IPS-18c (cell line): Measurements from ENCODE around the gene F7.

Experiments used
- H3K4me3 ChIP-seq: 2 replicates; pipeline ENCODE4 v1.7.0; 2013; ENCODE audit warnings: low read depth, mild to moderate bottlenecking, low read length, moderate library complexity; ENCODE audit not compliant: insufficient read depth
- H3K9me3 ChIP-seq: one replicate; pipeline ENCODE4 v1.6.1; 2013; ENCODE audit warnings: mild to moderate bottlenecking, low read length, moderate library complexity; ENCODE audit not compliant: control insufficient read depth, insufficient read depth

The F7 gene

DNA sequence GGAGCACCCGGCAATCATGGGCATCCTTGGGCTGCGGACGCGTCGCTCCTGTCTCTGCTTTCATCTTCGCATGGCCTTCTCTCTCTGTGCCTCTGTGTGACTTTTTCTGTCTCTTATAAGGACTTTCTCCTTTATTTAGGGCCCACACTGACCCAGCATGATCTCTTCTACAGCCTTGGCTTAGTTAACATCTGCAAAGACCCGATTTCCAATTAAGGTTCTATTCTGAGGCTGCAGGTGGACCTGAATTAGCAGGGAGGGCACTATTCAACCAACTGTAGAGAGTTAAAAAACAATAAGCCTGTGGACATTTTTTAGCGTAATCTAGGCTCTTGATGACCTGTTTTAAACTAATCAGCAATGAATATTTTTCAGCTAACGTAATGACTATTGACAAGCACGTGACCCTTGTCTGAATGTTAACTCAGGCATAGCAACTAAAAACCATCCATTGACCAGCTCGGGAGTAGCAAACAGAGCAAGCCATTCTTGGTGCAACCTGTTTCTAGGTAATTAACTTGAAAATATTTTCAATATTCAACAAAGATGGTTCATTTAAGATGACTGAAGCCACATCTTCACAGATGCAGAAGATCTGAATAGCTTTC, 32.2 kb downstream of the F7 start:
- H3K9me3 ChIP-seq = no peaks in the 10 kb centered on the region
- H3K4me3 ChIP-seq = no peak overlapping the region

DNA sequence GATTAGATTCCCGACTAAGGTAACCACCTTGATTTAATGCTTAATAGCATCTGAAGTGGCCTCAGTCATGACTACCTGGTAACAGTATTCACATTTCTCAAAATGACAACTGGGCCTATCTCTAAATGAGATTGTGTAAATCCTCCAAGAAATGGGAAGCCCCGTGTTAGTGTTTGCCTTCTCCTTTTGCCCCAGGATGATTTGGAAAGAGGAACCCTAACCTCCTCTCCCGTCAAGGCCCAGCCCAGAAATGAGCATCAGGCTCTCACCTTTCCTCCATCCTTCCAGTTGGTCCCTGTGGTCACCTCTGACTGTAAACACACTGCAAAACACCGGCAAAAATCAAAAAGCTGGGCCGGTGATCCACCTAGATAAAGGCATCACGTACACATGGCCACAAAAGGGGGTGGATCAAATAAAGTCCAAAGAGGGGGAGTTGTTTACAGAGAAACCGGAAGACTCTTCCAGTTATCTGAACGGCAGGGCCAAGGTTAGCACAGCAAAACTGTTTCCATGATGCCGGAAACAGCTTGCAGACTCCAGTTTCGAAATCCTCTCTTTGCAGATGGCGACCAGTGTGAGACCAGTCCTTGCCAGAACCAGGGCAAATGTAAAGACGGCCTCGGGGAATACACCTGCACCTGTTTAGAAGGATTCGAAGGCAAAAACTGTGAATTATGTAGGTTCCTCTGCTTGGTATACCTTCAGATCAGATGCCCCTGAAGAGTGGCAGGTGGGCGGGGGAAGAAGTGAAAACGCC, 33.4 kb downstream of the F7 start:
- Histone ChIP-seq H3K9me3 (no peaks in the 10 kb centered on the region), H3K4me3 (no peak overlapping the region)

DNA sequence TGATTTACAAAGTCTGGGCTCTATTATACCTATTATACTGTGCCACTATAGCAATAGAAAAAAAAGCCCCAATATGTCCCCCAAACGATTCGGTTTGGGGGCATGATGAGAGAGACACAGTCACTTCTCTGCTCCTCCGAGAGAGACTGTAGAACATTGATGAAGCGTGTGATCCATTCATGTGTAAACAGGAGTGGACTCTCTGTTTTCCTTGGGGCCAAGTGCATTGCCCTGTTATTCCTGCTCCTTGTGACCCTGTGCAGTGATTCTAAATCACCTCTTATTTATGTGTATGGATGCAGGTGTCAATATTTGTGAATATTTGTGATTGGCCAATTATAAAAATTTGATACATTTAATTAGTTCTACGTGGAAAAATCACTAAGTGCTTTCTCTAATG, 34.0 kb downstream of the F7 start:
- no peak overlapping the region for H3K4me3 ChIP-seq
- H3K9me3 ChIP-seq = no peaks in the 10 kb centered on the region

DNA sequence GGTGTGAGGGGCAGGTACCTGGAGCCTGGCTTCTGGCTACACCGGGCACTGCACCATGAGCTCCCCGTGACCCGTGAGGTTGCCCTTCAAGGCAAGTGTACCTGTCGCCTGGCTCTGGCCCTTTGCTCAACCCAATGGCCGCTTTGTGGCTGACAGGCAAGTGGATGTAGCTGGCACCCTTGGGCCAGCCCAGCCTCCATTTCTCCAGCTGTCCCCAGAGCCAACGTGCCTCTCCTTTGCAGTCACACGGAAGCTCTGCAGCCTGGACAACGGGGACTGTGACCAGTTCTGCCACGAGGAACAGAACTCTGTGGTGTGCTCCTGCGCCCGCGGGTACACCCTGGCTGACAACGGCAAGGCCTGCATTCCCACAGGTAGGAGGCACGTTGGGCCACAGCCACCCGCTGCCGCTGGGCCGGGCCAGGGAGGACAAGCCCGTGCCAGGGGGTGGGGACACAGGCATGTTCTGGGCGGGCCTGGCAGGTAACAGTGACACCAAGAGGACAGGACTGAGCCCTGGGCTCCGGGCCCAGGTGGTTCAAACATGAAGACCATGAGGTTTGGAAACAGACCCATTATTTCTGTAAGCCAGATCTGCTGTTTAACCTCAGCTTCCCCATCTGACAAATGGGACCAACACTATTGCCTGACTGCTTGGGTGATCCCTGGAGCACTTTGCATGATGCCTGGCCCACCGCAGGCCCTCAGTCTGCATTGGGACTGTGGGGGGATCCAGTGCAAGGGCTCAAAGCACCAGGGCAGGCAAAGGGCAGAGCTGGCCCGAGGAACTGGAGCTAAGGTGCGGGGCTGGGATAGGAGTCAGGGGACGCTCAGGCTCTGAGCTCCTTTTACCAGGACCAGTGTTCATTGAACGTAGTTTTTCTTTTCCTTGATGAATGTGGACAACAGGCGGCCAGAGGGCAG, 35.3 kb downstream of the F7 start:
- Histone ChIP-seq H3K4me3 (no peak overlapping the region), H3K9me3 (no peaks in the 10 kb centered on the region)

- no peaks in the 10 kb centered on the region for H3K9me3 ChIP-seq
- H3K4me3 ChIP-seq = no peak overlapping the region
These were observed 36.0 kb downstream of the F7 start for GRCh38 chr13:113141601-113141970.

- Histone ChIP-seq H3K4me3 (no peak overlapping the region), H3K9me3 (no peaks in the 10 kb centered on the region)
These were observed 37.3 kb downstream of the F7 start for GRCh38 chr13:113142876-113143275.

GRCh38 chr13:113143466-113144254, 38.1 kb downstream of the F7 start:
- no peak overlapping the region for H3K4me3 ChIP-seq
- no peaks in the 10 kb centered on the region for H3K9me3 ChIP-seq

DNA sequence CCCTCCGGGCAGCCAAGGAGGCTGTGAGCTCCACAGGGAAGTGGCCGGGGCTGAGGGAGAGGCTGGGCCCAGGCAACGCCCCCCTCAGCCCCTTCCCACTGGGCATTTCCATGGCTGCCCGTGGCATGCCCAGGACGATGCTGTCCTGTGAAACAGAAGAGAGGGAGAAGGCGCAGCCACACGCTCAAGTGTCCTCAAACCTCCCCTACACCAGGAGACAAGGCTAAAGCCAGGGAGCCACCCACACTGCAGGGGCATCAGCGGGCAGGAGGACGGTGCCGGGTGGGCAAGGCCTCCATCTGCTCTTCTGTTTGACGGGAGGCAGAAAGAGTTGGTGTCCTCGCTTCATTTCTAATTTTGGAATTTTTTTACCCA, 38.7 kb downstream of the F7 start:
- Histone ChIP-seq H3K4me3 (no peak overlapping the region), H3K9me3 (no peaks in the 10 kb centered on the region)

GRCh38 chr13:113145496-113145895, 39.9 kb downstream of the F7 start:
- Histone ChIP-seq H3K9me3 (no peaks in the 10 kb centered on the region), H3K4me3 (no peak overlapping the region)

DNA sequence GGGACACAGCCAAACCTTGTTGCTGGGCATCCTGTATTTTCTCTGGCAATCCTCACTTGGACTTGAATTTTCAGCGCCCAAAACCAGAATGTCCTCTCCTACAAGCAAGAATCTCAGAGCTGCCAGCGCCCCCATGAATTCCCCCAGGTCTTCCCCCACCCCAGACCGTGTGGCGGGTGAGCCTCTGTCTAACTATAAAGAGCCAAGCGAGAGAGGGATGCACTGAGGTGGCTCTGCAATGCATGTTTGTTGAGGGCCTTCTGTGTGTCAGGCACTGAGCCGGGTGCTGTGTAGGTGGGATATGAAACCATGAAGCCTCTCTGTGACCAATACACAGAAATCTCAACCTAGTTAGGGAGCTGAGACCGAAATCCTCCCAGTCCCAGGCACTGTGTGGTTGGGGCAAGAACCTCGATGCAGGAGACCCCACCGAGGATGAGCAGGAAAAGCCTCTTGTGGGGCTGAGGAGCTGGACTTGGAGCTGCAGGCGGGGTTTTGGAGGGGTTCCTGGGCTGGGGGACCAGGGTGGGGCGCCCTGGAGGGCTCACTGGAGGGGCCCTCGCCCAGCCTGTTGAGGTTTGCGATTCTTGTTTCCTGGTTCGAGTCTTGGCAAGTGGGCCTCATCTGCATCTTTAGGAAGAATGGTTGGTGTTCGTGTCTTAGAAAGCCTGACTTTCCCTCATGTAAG, 40.5 kb downstream of the F7 start:
- H3K9me3 ChIP-seq = no peaks in the 10 kb centered on the region
- no peak overlapping the region for H3K4me3 ChIP-seq

DNA sequence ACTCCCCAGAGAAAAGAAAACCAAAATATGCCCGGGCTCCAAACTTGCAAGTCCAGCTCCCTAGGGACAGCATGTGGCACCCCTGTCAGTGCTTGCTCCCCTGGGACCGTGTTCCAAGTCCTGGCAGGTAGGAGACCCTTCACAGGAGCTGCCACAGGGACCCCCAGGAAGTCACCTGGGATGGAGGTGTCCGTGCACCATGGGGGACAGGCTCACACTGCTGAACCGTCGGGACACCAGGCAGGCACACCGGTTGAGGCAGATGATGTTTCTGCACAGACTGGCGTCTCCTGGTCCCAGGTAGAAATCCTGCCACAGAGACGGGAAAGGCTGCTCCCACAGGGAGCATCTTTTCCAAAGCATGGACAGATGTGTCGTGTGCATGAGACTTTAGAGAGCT, 41.2 kb downstream of the F7 start:
- Histone ChIP-seq H3K4me3 (no peak overlapping the region), H3K9me3 (no peaks in the 10 kb centered on the region)

DNA sequence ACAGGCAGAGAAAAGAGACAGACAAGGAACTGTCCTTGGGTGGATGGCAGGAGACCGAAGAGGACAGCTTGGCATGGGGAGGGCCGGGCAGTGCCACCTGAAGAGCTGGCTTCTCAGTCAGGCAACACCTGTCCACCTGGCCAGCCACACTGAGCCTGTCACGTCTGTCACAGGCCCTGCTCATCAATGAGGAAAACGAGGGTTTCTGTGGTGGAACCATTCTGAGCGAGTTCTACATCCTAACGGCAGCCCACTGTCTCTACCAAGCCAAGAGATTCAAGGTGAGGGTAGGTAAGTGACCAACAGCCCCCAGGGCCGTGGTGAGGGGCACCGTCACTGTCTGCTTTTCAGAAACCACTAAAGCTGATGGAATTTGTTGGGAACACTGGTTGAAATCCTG, 41.6 kb downstream of the F7 start:
- Histone ChIP-seq H3K4me3 (no peak overlapping the region), H3K9me3 (peaks cover 2% of the 10 kb centered on the region)

GRCh38 chr13:113148407-113148806, 42.8 kb downstream of the F7 start:
- no peak overlapping the region for H3K4me3 ChIP-seq
- peaks cover 2% of the 10 kb centered on the region for H3K9me3 ChIP-seq

DNA sequence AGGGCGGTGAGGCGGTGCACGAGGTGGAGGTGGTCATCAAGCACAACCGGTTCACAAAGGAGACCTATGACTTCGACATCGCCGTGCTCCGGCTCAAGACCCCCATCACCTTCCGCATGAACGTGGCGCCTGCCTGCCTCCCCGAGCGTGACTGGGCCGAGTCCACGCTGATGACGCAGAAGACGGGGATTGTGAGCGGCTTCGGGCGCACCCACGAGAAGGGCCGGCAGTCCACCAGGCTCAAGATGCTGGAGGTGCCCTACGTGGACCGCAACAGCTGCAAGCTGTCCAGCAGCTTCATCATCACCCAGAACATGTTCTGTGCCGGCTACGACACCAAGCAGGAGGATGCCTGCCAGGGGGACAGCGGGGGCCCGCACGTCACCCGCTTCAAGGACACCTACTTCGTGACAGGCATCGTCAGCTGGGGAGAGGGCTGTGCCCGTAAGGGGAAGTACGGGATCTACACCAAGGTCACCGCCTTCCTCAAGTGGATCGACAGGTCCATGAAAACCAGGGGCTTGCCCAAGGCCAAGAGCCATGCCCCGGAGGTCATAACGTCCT, 43.4 kb downstream of the F7 start:
- no peak overlapping the region for H3K4me3 ChIP-seq
- H3K9me3 ChIP-seq = peaks cover 2% of the 10 kb centered on the region

DNA sequence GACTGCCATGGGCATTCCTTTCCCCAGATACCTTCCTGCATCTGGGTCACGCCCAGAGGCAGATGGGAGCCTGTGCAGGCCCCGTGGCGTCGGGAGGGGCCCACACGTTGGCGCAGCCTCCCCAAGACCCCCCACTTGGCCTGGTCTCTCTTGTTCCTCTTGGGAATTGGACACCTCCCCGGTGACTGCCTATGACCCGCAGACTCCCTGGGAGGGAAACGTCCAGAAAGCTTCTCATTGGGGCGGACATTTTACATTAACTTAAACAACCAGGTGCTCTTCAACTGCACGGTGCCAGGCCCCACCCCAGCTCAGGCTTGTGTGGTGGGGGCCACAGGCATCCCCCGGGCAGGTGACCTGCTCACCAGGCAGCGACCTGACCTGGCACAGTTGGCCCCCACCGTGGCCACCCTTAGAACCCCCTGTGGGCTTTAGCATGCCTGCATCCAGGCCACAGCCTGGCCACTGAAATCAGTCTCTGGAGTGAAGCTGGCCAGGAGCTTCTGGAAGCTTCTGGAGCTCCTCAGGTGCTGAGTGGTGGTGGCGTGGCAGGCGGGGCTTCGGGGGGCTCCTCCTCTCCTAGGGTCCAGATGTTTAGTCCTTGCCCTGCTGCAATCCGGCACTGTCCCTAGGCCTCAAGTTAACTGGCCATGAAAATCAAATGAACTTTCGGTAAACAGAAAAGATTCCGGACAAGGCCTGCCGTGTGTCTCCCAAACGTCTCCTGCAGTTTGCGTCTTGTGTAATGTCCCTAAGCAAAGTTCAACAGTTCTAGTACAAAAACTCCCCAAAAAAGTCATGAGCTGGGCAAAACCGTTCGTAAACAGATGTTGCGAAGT, 44.3 kb downstream of the F7 start:
- Histone ChIP-seq H3K4me3 (no peak overlapping the region), H3K9me3 (peaks cover 2% of the 10 kb centered on the region)
